ENCODE measurements around the gene DMRTC2.
"Not testable (repeated sequence)": the region's sequence is repeated elsewhere in the genome, so short reads cannot be mapped to it uniquely, and the experiment has no call there.

The DMRTC2 gene

DNA sequence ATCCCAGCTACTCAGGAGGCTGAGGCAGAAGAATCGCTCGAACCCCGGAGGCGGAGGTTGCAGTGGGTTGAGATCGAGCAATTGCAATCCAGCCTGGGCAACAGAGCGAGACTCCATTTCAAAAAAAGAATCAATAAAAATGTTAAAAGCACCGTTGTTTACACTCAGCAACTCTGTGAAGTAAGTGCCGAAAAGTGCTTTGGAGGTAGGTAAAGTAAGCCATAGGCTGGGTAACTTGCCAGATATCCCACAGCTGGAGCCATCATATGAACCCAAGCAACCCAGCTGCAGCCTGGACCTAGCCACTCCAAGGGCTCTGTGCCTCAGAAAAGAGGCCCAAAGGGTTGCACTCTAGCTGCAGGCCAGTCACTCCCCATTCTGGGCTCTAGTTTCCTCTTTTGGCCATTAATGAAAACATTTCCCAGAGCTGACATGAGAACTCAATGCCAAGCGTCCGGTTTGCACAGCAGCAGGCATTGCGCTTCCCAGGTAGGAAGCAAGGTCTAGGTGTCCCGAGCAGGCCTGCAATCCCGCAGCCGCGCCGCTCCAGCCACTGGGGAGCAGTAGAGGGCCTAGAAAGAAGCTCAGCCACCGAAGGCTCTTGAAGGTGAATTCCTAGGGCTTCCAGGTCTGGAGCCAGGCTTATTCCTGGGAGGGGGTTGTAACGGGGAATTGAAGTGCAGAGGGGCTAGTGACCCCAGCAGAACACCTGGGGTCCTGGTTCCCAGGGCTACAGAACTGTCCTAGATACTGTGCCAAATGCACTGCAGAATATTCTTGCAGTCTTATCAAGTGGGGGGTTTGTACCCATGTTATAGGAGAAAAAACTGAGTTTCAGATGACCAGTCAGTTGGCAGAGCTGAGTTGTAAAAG lies 28.2 kb downstream of the DMRTC2 start:
- DNase-seq = peak; percentile 74 to 75

- DNase-seq = not testable (repeated sequence)
These were observed 31.1 kb downstream of the DMRTC2 start for GRCh38 chr19:41875973-41876372.

DNA sequence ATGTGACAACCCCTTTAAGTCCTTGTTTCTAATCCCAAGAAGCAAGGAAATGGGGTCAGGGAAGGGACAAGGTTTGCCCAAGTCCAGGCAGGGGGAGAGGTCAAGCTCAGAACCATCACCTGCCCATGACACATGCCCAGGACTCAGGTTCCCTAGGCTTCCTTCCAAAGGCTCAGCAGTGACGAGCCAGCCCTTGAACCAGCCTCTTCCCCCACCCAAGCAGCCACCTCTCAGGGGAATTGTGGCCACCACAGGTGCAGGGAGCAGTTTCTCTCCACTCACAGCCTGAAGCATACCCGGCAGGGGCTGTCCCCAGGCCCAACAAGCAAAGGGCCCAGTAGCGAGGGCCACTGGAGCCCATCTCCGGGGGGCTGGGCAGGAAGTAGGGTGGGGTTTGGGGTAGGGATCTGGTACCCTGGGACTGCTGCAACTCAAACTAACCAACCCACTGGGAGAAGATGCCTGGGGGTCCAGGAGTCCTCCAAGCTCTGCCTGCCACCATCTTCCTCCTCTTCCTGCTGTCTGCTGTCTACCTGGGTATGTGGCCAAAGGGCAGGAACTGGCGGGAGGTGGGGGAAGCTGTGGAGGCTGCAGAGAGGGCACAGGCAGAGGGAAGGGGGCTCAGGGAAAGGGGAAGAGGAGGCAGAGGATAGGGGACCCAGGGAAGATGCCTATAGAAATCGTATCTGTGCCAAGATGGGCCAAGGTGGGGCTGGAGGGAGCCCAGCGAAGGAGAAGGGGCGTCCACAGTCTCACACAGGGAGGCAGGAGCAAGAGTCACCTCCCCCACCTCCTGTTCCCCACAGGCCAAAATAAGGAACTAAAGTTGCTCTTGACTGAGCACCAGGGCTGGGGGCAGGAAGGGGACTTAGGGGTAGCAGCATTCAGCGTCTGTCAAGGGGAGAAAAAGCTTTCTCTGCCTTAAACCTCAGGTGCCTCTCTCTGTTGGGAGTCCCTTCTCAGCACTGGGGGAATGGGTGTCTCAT lies 32.3 kb downstream of the DMRTC2 start, which contains the start of gene CD79A:
Gene CD79A, plus strand, starts transcription at position 433 of the 986 bp plus-strand sequence. Its CDS starts 26 bp downstream, at position 459.
- DNase-seq = peak; percentile 86

- DNase-seq = no peak
These were observed 33.4 kb downstream of the DMRTC2 start for GRCh38 chr19:41877916-41878905.

GRCh38 chr19:41879080-41879479 lies 34.2 kb downstream of the DMRTC2 start:
- no peak for DNase-seq

- DNase-seq = no peak
These were observed 35.0 kb downstream of the DMRTC2 start for GRCh38 chr19:41879670-41880328.

DNA sequence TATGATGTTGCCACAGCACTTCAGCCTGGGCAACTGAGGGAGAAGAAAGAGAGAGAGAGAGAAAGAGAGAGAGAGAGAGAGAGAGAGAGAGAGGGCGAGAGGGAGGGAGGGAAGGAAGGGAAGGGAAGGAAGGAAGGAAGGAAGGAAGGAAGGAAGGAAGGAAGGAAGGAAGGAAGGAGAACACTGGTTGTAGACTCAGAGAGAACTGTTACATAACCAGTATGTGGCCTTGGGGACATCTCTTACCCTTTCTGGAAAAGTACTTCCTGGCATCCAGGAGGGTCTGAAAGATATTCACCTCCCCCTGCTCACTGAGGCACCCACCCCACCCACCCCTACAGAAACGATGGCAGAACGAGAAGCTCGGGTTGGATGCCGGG lies 35.5 kb downstream of the DMRTC2 start:
- no peak for DNase-seq

- peak; percentile 19 to 45 for DNase-seq
These were observed 38.0 kb downstream of the DMRTC2 start, which contains the start of gene ARHGEF1 for GRCh38 chr19:41882568-41883462. Gene ARHGEF1, plus strand, starts transcription at chr19:41883184. Its CDS starts 4,899 bp downstream, at chr19:41888083.

- DNase-seq = no peak
These were observed 38.6 kb downstream of the DMRTC2 start for GRCh38 chr19:41883463-41883820.

- peak; percentile 98 for DNase-seq
These were observed 39.2 kb downstream of the DMRTC2 start for GRCh38 chr19:41883821-41884733.

GRCh38 chr19:41886761-41887710 lies 42.2 kb downstream of the DMRTC2 start:
- peak; percentile 29 to 46 for DNase-seq

DNA sequence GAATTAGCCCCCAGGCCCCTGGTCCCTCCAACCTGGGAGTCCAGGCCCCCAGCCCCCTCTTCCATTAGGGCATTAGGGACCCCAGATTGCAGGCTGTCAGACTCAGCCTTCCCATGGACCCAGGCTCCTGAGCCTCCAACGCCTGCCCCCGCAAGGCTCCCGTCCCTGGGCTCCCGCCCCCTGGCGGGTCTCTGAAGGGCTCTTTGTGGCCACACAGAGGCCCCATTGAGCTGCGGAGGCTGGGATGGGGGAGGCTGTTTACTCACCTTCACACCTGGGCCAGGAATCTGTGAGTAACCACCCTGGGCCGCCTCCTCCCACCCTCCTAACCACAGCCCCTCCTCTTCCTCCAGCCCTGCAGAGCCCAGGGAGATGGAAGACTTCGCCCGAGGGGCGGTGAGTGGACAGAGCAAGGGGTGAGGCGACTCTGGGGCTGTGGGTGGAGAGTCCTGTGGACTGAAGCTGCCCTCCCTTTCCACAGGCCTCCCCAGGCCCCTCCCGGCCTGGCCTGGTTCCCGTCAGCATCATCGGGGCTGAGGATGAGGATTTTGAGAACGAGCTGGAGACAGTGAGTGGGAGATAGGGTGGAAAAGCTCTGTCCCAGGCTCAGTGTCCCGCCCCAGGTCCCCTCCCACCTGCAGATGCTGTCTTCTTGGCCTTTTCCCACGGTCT lies 43.0 kb downstream of the DMRTC2 start:
- no peak for DNase-seq

- no peak for DNase-seq
These were observed 44.1 kb downstream of the DMRTC2 start for GRCh38 chr19:41888926-41889325.

DNA sequence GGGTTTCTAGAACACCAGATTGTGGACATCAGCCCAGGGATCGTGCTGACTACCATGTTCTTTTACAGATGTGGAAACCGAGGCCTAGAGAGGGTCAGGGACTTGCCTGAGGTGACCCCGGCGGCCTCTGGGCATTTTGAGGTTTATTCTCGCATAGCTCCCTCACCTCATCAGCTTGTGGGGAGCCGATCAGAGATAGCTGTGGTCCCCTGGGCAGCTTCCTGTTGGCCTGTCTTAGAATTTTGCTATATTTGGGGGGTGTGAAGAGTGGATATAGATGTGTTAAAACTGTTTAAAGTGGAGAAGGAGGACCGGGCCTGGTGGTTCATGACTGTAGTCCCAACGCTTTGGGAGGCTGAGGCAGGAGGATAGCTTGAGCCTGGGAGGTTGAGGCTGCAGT lies 45.1 kb downstream of the DMRTC2 start:
- no peak for DNase-seq

- no peak for DNase-seq
These were observed 46.1 kb downstream of the DMRTC2 start for GRCh38 chr19:41890936-41891335.

DNA sequence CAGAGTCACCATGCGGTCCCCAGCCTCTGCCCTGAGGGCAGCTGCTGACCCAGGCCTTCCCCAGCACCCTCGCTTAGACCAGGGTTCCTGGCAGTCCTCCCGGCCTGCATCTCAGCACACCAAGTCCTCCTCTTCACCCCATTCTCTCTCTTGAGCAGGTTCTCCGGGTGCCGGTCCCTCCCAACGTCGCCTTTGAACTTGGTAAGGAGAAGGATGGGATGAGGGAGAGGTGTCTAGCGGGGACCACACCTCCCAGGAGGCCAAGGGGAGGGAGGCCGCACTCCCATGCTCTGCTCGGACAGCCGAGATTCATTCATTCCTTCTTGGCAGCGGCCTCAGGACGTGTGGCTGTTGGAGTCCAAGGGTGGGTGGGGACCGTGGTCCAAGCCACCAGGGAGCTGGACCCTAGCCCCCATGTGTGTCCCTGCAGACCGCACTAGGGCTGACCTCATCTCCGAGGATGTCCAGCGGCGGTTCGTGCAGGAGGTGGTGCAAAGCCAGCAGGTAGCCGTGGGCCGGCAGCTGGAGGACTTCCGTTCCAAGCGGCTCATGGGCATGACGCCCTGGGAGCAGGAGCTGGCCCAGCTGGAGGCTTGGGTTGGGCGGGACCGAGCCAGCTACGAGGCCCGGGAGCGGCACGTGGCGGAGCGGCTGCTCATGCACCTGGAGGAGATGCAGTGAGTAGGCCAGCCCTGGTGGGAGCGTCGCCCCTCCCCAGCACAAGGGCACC lies 47.5 kb downstream of the DMRTC2 start:
- no peak for DNase-seq

DNA sequence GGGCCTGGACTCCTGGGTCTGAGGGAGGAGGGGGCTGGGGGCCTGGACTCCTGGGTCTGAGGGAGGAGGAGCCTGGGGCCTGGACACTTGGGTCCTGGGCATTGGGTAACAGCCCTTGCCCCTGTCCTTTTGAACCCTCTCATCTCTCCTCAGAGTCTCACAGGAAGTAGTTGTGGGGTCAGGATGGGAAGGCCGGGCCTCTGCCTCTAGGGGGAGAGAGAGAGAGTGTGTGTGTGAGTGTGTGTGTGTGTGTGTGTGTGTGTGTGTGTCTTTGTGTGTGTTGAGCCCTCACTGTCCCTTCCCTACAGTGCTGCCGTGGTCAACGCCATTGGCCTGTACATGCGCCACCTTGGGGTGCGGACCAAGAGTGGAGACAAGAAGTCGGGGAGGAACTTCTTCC lies 49.1 kb downstream of the DMRTC2 start:
- DNase-seq = peak; percentile 37 to 69
